K562 (cell line): Measurements from ENCODE around the gene MTHFS. TPM values are rescaled to one million over a fixed set of nuclear protein-coding genes. Genes with fewer than 3 reads are reported as not detected.

ENCODE experiments used
- ARNT ChIP-seq, 2 experiments: fragments of 450-650 bp; IDR thresholded peaks; 2 replicates each; pipeline ENCODE4 v1.6.1; 2016; ENCODE audit warnings: mild to moderate bottlenecking in 1 of 2
- ATF7 ChIP-seq: fragments of 450-650 bp; IDR thresholded peaks from 2 replicates; pipeline ENCODE4 v1.7.1; 2014; ENCODE audit warnings: mild to moderate bottlenecking, moderate library complexity
- FOXJ3 ChIP-seq: sonication (generic); formaldehyde crosslinking; IDR thresholded peaks from 2 replicates; pipeline ENCODE4 v1.4.0; 2020; ENCODE audit warnings: mild to moderate bottlenecking, missing genetic modification reagents
- NCOA6 ChIP-seq: fragments of 450-650 bp; IDR thresholded peaks from 2 replicates; pipeline ENCODE4 v1.6.1; 2017; ENCODE audit warnings: mild to moderate bottlenecking
- RCOR1 ChIP-seq, 2 experiments: IDR thresholded peaks; 2 replicates each; pipeline ENCODE4 v1.6.1; 2012; ENCODE audit warnings: low read depth in 2 of 2, low read length in 2 of 2, borderline replicate concordance in 1 of 2, improper control_type of control experiment in 1 of 2
- SMARCA4 ChIP-seq: fragments of 450-650 bp; IDR thresholded peaks from 2 replicates; pipeline ENCODE4 v1.6.1; 2016
- TAL1 ChIP-seq: fragments of 450-650 bp; IDR thresholded peaks from 2 replicates; pipeline ENCODE4 v1.6.1; 2016; ENCODE audit warnings: mild to moderate bottlenecking
- TCF7 ChIP-seq: sonication (generic); IDR thresholded peaks from 2 replicates; pipeline ENCODE4 v1.6.1; 2016; ENCODE audit warnings: antibody characterized with exemption, borderline replicate concordance
- ZNF766 ChIP-seq: fragments of 200-800 bp; sonication (Bioruptor generic); conservative IDR thresholded peaks from 2 replicates; pipeline ENCODE4 v1.6.1; 2016; ENCODE audit warnings: missing genetic modification characterization, missing compliant biosample characterization
- polyA plus RNA-seq, 8 experiments: library from polyadenylated mRNA; depleted of rRNA in 4 of 8; stranded (reverse) in 5 of 8; unstranded in 3 of 8; fragments of >200 nt; fragmentation: Nextera tagmentation in 2 of 8; fragmentation: Illumina TruSeq in 1 of 8; extraction: Ambion mirVana in 2 of 8; extraction: Trizol in 1 of 8; gene quantifications; 2 replicates each; pipeline versions ENCODE4 v1.2.1 to v1.2.3, GENCODE V29; 2011 to 2014; ENCODE audit warnings: inconsistent platforms in 1 of 8, missing spikeins in 1 of 8
- total RNA-seq, 7 experiments: library from RNA; depleted of rRNA in 6 of 7; stranded (reverse); fragments of >200 nt in 6 of 7; fragmentation: Illumina TruSeq in 2 of 7; extraction: Trizol in 2 of 7; gene quantifications; 2 replicates each; pipeline versions ENCODE4 v1.2.1 to v1.2.3, GENCODE V29; 2011 to 2021; ENCODE audit warnings: low replicate concordance in 1 of 7
- TF ChIP-seq, protein P1 (sequence below), 2 experiments: fragments of 450-650 bp; formaldehyde crosslinking in 1 of 2; IDR thresholded peaks; 2 replicates each; pipeline versions ENCODE4 v1.4.0 to v1.6.1; 2014 to 2020; ENCODE audit warnings: mild to moderate bottlenecking in 2 of 2, borderline replicate concordance in 1 of 2, low read depth in 1 of 2
- TF ChIP-seq, protein P2 (sequence below): fragments of 450-650 bp; IDR thresholded peaks from 2 replicates; pipeline ENCODE4 v1.6.1; 2018; ENCODE audit warnings: mild to moderate bottlenecking, low read depth; ENCODE audit not compliant: partially characterized antibody
- TF ChIP-seq, protein P3 (sequence below): sonication (generic); formaldehyde crosslinking; IDR thresholded peaks from 2 replicates; pipeline ENCODE4 v1.8.0; 2023; ENCODE audit warnings: mild to moderate bottlenecking, missing genetic modification reagents

The MTHFS gene
- total and polyA plus RNA-seq, 9 of the 15 experiments (the other 6 are each of a cell fraction or from before 2014, with no cell fraction given) = 17.8 to 79.3 (median 41.7) TPM

DNA sequence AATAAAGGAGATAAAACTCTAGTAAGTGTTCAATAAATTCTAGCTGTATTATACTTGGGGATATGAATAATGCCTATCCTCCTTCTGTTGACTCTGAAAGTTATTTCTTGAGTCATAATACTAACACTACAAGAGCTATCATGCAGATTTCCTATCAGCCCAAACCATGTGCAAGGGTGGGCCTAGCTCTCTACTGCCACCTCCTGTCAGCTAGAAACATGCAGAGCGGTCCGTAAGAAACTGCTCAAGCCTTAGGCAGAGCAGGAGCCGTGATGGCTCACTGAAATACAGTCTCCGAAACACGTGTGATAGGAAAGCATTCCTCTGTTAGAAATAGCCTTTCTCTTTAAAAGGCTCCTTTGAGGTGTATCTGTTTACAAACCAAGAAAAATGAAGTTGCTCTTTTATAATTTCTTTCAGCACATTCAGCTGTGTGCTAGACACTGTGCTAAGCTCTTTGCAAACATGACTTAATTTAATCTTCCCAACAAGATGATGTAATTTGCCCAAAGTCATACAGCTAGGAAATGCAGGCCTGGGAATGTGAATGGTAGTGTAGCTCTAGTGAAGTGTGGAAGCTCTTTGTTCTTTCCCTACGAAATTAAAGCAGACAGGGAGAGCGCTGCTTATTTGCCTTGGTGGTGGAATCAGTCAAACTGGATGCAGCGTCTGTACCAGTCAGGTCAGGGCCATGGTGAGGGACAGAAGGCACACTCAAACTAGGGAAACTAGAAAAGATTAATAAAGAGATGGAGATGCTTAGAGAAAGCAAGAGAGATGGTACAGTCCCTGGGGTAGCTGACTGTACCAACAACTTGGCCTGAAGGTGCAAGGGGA is 43.1 kb downstream of the MTHFS start (continued):
- TF ChIP-seq, protein P1, sequence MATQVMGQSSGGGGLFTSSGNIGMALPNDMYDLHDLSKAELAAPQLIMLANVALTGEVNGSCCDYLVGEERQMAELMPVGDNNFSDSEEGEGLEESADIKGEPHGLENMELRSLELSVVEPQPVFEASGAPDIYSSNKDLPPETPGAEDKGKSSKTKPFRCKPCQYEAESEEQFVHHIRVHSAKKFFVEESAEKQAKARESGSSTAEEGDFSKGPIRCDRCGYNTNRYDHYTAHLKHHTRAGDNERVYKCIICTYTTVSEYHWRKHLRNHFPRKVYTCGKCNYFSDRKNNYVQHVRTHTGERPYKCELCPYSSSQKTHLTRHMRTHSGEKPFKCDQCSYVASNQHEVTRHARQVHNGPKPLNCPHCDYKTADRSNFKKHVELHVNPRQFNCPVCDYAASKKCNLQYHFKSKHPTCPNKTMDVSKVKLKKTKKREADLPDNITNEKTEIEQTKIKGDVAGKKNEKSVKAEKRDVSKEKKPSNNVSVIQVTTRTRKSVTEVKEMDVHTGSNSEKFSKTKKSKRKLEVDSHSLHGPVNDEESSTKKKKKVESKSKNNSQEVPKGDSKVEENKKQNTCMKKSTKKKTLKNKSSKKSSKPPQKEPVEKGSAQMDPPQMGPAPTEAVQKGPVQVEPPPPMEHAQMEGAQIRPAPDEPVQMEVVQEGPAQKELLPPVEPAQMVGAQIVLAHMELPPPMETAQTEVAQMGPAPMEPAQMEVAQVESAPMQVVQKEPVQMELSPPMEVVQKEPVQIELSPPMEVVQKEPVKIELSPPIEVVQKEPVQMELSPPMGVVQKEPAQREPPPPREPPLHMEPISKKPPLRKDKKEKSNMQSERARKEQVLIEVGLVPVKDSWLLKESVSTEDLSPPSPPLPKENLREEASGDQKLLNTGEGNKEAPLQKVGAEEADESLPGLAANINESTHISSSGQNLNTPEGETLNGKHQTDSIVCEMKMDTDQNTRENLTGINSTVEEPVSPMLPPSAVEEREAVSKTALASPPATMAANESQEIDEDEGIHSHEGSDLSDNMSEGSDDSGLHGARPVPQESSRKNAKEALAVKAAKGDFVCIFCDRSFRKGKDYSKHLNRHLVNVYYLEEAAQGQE (IDR thresholded peaks at IDR 0.05; ENCODE audit: borderline replicate concordance) = peak; percentile 63; the same call in 1 of the 2 replicates
- TF ChIP-seq, protein P1 (CRISPR knock-in tag; IDR thresholded peaks at IDR 0.05; ENCODE audit: low read depth) = no peak
- peak; percentile 52; the same call in 1 of the 2 replicates for TF ChIP-seq SMARCA4
- TF ChIP-seq ARNT (IDR thresholded peaks at IDR 0.05) = no peak; a peak in 1 of 4 replicates
- TF ChIP-seq ATF7 = peak; percentile 53; the same call in 1 of the 2 replicates
- no peak for TF ChIP-seq NCOA6
- TF ChIP-seq RCOR1 (IDR thresholded peaks at IDR 0.05; ENCODE audit: borderline replicate concordance in 1 of 2, low read depth in 2 of 2, low read length in 2 of 2) = peak in 1 of 2 experiments; percentile 78; a peak in 2 of 4 replicates
- no peak for TF ChIP-seq TCF7
- TF ChIP-seq ZNF766 (CRISPR knock-in tag) = no peak
- TF ChIP-seq TAL1 = 0 out of 2 replicates have a peak, but pooled peaks have one; percentile 28
- TF ChIP-seq FOXJ3 = no peak
- TF ChIP-seq, protein P2, sequence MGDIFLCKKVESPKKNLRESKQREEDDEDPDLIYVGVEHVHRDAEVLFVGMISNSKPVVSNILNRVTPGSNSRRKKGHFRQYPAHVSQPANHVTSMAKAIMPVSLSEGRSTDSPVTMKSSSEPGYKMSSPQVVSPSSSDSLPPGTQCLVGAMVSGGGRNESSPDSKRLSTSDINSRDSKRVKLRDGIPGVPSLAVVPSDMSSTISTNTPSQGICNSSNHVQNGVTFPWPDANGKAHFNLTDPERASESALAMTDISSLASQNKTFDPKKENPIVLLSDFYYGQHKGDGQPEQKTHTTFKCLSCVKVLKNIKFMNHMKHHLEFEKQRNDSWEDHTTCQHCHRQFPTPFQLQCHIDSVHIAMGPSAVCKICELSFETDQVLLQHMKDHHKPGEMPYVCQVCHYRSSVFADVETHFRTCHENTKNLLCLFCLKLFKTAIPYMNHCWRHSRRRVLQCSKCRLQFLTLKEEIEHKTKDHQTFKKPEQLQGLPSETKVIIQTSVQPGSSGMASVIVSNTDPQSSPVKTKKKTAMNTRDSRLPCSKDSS = no peak
- TF ChIP-seq, protein P3, sequence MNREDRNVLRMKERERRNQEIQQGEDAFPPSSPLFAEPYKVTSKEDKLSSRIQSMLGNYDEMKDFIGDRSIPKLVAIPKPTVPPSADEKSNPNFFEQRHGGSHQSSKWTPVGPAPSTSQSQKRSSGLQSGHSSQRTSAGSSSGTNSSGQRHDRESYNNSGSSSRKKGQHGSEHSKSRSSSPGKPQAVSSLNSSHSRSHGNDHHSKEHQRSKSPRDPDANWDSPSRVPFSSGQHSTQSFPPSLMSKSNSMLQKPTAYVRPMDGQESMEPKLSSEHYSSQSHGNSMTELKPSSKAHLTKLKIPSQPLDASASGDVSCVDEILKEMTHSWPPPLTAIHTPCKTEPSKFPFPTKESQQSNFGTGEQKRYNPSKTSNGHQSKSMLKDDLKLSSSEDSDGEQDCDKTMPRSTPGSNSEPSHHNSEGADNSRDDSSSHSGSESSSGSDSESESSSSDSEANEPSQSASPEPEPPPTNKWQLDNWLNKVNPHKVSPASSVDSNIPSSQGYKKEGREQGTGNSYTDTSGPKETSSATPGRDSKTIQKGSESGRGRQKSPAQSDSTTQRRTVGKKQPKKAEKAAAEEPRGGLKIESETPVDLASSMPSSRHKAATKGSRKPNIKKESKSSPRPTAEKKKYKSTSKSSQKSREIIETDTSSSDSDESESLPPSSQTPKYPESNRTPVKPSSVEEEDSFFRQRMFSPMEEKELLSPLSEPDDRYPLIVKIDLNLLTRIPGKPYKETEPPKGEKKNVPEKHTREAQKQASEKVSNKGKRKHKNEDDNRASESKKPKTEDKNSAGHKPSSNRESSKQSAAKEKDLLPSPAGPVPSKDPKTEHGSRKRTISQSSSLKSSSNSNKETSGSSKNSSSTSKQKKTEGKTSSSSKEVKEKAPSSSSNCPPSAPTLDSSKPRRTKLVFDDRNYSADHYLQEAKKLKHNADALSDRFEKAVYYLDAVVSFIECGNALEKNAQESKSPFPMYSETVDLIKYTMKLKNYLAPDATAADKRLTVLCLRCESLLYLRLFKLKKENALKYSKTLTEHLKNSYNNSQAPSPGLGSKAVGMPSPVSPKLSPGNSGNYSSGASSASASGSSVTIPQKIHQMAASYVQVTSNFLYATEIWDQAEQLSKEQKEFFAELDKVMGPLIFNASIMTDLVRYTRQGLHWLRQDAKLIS (CRISPR knock-in tag) = 0 out of 2 replicates have a peak, but pooled peaks have one; percentile 4
